ENCODE results near the gene ZNF76.

ZNF76 gene

DNA sequence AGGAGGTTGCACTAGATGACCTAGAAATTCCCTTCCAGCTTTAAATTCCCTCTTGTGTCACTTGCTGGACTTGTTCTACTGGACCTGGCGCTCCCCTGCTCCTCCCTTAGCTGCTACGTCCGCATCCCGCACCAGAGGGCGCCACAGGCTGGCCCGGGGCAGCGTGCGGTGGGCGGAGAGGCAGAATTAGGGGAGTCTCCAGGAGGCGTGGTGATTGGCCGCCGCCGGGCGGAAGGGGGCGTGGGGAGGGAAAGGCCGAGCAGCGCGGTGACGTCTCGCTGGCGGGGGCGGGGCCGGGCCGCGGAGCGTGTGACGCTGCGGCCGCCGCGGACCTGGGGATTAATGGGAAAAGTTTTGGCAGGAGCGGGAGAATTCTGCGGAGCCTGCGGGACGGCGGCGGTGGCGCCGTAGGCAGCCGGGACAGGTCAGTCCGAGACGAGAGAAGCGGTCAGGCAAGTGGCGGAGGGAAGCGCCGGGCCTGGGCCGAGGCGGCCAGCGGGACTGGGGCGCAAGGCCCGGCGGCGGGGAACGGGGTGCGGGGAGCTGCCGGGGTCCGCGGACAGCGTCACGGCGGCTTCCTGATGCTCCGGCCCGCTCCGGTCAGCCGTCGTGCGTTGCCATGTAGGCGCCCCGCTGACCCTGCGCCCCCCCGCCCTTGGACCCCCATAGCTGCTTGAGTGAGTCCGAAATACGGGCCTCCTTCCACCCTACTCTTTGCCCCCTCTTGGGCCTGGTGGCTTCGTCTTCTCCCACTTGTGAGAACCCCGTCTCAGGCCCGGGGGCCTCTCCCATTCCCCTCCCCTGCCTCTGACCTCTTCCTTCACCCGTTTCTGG is 82.9 kb downstream of the ZNF76 start, which contains the start of gene PPARD:
Gene PPARD, plus strand, starts transcription at position 301 of the 834 bp plus-strand sequence. CDS start 68,530 bp downstream, outside the sequence.
- DNase-seq, result peak; percentile 82 to 91

DNA sequence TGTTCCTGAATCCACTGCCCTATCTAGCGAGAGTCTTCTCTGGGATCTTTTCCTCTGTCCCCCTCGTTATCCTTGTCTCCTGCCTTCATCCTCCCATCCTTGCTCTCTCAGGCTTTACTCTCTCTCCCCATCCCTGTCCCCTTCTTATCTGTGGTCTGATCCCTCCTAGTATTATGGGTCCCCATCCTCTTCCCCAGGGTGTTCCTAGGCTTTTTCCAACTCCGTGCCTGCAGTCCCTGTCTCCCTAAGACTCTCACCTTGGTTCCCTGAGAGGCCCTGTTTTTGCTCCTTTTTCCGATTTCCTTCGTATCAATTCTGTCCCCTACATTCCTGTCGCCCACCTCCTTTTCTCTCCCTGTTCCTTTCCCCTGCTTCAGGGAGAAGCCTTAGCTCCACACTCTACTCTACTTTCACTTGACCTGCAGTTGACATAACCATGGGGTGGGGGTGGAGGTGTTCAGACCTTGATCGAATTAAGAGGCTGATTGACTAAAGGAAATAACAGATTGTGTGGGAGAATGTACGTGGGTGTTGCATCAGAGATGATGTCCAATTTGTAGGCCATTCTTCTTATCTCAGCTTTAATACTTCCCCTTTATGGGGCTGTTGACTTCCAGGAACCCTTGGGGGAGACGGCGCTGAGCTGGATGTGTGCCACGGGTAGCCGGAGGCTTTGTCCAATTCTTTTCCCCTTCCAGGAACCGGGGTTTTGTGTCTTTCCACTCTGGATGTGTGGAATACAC is 83.7 kb downstream of the ZNF76 start:
- DNase-seq, result no peak

DNA sequence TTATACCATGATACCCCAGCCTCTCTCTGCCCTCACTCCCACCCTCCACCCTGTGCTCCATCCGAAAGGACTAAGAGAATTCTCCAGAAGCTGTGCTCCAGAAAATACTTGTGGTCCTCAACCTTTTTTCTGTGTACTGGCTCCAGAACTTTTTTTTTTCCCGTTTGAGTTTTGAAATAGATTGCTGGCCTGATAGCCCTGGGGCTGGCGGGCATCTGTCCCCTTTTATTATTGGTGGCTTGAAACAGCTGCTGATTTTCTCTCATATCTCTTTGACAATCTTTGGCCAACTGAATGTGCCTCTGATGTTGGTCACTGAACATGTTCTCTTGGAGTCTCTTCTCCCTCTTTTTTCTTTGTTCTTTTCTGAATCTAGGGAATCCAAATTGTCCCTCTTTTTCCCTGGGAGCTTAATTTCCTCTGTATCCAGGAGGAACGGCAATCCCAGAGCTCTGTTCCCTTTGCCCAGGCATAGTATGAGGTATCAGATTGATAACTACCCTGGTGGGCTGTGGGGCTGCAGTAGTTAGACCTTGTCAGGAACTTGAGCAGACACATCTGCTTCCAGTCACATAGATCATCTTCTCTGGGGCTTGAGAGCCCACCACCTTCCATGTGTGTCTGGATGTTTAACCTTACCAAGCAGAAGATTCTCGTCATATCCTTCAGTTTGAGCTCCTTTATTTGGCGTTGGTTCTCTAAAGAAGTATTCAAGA is 84.5 kb downstream of the ZNF76 start:
- DNase-seq, result no peak
